K562 (cell line): ENCODE measurements around the gene STYXL1. TPM values are rescaled to one million over a fixed set of nuclear protein-coding genes. Genes with fewer than 3 reads are reported as not detected.

Source experiments
- ARID3B ChIP-seq: fragments of 250-450 bp; sonication (Bioruptor Pico); IDR thresholded peaks from 2 replicates; pipeline ENCODE4 v1.4.0; 2020; ENCODE audit warnings: borderline replicate concordance
- BHLHE40 ChIP-seq: IDR thresholded peaks from 2 replicates; pipeline ENCODE4 v1.6.1; 2011; ENCODE audit warnings: low read length, improper control_type of control experiment
- BRF2 ChIP-seq: IDR thresholded peaks from 3 replicates; pipeline ENCODE4 v1.6.1; 2011; ENCODE audit warnings: borderline replicate concordance, mild to moderate bottlenecking; ENCODE audit not compliant: insufficient read length, insufficient read depth
- DPF2 ChIP-seq: fragments of 450-650 bp; IDR thresholded peaks from 2 replicates; pipeline ENCODE4 v1.6.1; 2016
- EP300 ChIP-seq: IDR thresholded peaks from 2 replicates; pipeline ENCODE4 v1.6.1; 2012; ENCODE audit warnings: low read length, improper control_type of control experiment
- GTF2A2 ChIP-seq: IDR thresholded peaks from 2 replicates; pipeline ENCODE4 v1.6.1; 2016; ENCODE audit warnings: mild to moderate bottlenecking, missing genetic modification characterization, missing compliant biosample characterization
- HDAC3 ChIP-seq: fragments of 450-650 bp; IDR thresholded peaks from 2 replicates; pipeline ENCODE4 v1.6.1; 2018; ENCODE audit warnings: borderline replicate concordance, mild to moderate bottlenecking, moderate library complexity; ENCODE audit not compliant: partially characterized antibody
- IRF2 ChIP-seq: sonication (generic); formaldehyde crosslinking; IDR thresholded peaks from 2 replicates; pipeline ENCODE4 v1.8.1; 2022; ENCODE audit warnings: mild to moderate bottlenecking, missing genetic modification reagents
- NR2C1 ChIP-seq, 2 experiments: fragments of 450-650 bp; IDR thresholded peaks; 2 replicates each; pipeline ENCODE4 v1.6.1; 2017; ENCODE audit warnings: mild to moderate bottlenecking in 2 of 2, antibody characterized with exemption in 1 of 2, inconsistent platforms in 1 of 2, missing compliant biosample characterization in 1 of 2, missing genetic modification characterization in 1 of 2
- POLR3A ChIP-seq: IDR thresholded peaks from 2 replicates; pipeline ENCODE4 v1.6.1; 2011; ENCODE audit warnings: borderline replicate concordance, mild to moderate bottlenecking, moderate library complexity; ENCODE audit not compliant: insufficient read length, insufficient read depth; ENCODE audit errors: extremely low read depth
- SRSF1 ChIP-seq: fragments of 200-400 bp; formaldehyde crosslinking; IDR thresholded peaks from 2 replicates; pipeline ENCODE4 v1.6.1; 2017; ENCODE audit warnings: mild to moderate bottlenecking, low read depth, low read length, moderate library complexity
- TAF1 ChIP-seq: IDR thresholded peaks from 2 replicates; pipeline ENCODE4 v1.6.1; 2011; ENCODE audit warnings: mild to moderate bottlenecking, low read length, moderate library complexity; ENCODE audit not compliant: insufficient read depth, control insufficient read depth, severe bottlenecking; ENCODE audit errors: extremely low read depth
- TEAD1 ChIP-seq, 2 experiments: fragments of 450-650 bp in 1 of 2; sonication (generic) in 1 of 2; formaldehyde crosslinking; IDR thresholded peaks; 2 replicates each; pipeline versions ENCODE4 v1.4.0 to v1.8.0; 2020 to 2022; ENCODE audit warnings: mild to moderate bottlenecking in 2 of 2, missing genetic modification reagents in 1 of 2
- U2AF2 ChIP-seq: fragments of 200-400 bp; formaldehyde crosslinking; optimal IDR thresholded peaks from 2 replicates; pipeline ENCODE3; 2017; ENCODE audit warnings: low read depth, mild to moderate bottlenecking, low read length
- XRCC5 ChIP-seq: fragments of 200-400 bp; formaldehyde crosslinking; IDR thresholded peaks from 2 replicates; pipeline ENCODE4 v1.6.1; 2017; ENCODE audit warnings: low read depth, mild to moderate bottlenecking, low read length
- ZBTB43 ChIP-seq: sonication (generic); formaldehyde crosslinking; IDR thresholded peaks from 2 replicates; pipeline ENCODE4 v1.8.0; 2023; ENCODE audit warnings: mild to moderate bottlenecking, missing genetic modification reagents
- ZFX ChIP-seq: sonication (generic); formaldehyde crosslinking; IDR thresholded peaks from 2 replicates; pipeline ENCODE4 v1.8.0; 2022; ENCODE audit warnings: mild to moderate bottlenecking, missing genetic modification reagents, moderate library complexity
- ZKSCAN8 ChIP-seq: fragments of 200-800 bp; sonication (Bioruptor generic); IDR thresholded peaks from 2 replicates; pipeline ENCODE4 v1.6.1; 2016; ENCODE audit warnings: missing genetic modification characterization, missing compliant biosample characterization
- polyA plus RNA-seq, 8 experiments: library from polyadenylated mRNA; depleted of rRNA in 4 of 8; stranded (reverse) in 5 of 8; unstranded in 3 of 8; fragments of >200 nt; fragmentation: Nextera tagmentation in 2 of 8; fragmentation: Illumina TruSeq in 1 of 8; extraction: Ambion mirVana in 2 of 8; extraction: Trizol in 1 of 8; gene quantifications; 2 replicates each; pipeline versions ENCODE4 v1.2.1 to v1.2.3, GENCODE V29; 2011 to 2014; ENCODE audit warnings: inconsistent platforms in 1 of 8, missing spikeins in 1 of 8
- total RNA-seq, 7 experiments: library from RNA; depleted of rRNA in 6 of 7; stranded (reverse); fragments of >200 nt in 6 of 7; fragmentation: Illumina TruSeq in 2 of 7; extraction: Trizol in 2 of 7; gene quantifications; 2 replicates each; pipeline versions ENCODE4 v1.2.1 to v1.2.3, GENCODE V29; 2011 to 2021; ENCODE audit warnings: low replicate concordance in 1 of 7
- TF ChIP-seq, protein P1 (sequence below): sonication (generic); formaldehyde crosslinking; IDR thresholded peaks from 2 replicates; pipeline ENCODE4 v1.8.0; 2022; ENCODE audit warnings: mild to moderate bottlenecking, missing genetic modification reagents, borderline replicate concordance
- TF ChIP-seq, protein P2 (sequence below): sonication (generic); formaldehyde crosslinking; IDR thresholded peaks from 2 replicates; pipeline ENCODE4 v1.8.0; 2022; ENCODE audit warnings: missing genetic modification reagents, mild to moderate bottlenecking, moderate library complexity, borderline replicate concordance

STYXL1 gene
- total and polyA plus RNA-seq, 9 of the 15 experiments (the other 6 are each of a cell fraction or from before 2014, with no cell fraction given) = 36.5 to 97.2 (median 49.9) TPM

- TF ChIP-seq, protein P1, sequence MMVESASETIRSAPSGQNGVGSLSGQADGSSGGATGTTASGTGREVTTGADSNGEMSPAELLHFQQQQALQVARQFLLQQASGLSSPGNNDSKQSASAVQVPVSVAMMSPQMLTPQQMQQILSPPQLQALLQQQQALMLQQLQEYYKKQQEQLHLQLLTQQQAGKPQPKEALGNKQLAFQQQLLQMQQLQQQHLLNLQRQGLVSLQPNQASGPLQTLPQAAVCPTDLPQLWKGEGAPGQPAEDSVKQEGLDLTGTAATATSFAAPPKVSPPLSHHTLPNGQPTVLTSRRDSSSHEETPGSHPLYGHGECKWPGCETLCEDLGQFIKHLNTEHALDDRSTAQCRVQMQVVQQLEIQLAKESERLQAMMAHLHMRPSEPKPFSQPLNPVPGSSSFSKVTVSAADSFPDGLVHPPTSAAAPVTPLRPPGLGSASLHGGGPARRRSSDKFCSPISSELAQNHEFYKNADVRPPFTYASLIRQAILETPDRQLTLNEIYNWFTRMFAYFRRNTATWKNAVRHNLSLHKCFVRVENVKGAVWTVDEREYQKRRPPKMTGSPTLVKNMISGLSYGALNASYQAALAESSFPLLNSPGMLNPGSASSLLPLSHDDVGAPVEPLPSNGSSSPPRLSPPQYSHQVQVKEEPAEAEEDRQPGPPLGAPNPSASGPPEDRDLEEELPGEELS (CRISPR knock-in tag) = no peak
- TF ChIP-seq, protein P2, sequence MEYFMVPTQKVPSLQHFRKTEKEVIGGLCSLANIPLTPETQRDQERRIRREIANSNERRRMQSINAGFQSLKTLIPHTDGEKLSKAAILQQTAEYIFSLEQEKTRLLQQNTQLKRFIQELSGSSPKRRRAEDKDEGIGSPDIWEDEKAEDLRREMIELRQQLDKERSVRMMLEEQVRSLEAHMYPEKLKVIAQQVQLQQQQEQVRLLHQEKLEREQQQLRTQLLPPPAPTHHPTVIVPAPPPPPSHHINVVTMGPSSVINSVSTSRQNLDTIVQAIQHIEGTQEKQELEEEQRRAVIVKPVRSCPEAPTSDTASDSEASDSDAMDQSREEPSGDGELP (CRISPR knock-in tag) = no peak
- TF ChIP-seq IRF2 (CRISPR knock-in tag) (no peak), XRCC5 (no peak), ZKSCAN8 (CRISPR knock-in tag) (no peak), GTF2A2 (tag) (no peak), SRSF1 (no peak), POLR3A (no peak), TEAD1 (CRISPR knock-in tag; IDR thresholded peaks at IDR 0.05) (peak in 1 of 2 experiments; percentile 24; a peak in 1 of 4 replicates), DPF2 (no peak), EP300 (no peak), BHLHE40 (no peak), U2AF2 (no peak), ARID3B (CRISPR knock-in tag) (no peak), ZFX (CRISPR knock-in tag) (no peak), HDAC3 (no peak), NR2C1 (IDR thresholded peaks at IDR 0.05) (no peak), NR2C1 (tag; IDR thresholded peaks at IDR 0.05) (no peak), ZBTB43 (CRISPR knock-in tag) (no peak), BRF2 (no peak), TAF1 (no peak)
These were observed 31.4 kb downstream of the STYXL1 start (continued) for GRCh38 chr7:76016191-76016947.
